ENCODE data around the gene KBTBD8. TPM values are rescaled to one million over a fixed set of nuclear protein-coding genes. Genes with fewer than 3 reads are reported as not detected.

The KBTBD8 gene
- total and polyA plus RNA-seq, 9 of the 15 experiments (the other 6 are each of a cell fraction or from before 2014, with no cell fraction given): 2.7 to 9.1 (median 5.6) TPM

DNA sequence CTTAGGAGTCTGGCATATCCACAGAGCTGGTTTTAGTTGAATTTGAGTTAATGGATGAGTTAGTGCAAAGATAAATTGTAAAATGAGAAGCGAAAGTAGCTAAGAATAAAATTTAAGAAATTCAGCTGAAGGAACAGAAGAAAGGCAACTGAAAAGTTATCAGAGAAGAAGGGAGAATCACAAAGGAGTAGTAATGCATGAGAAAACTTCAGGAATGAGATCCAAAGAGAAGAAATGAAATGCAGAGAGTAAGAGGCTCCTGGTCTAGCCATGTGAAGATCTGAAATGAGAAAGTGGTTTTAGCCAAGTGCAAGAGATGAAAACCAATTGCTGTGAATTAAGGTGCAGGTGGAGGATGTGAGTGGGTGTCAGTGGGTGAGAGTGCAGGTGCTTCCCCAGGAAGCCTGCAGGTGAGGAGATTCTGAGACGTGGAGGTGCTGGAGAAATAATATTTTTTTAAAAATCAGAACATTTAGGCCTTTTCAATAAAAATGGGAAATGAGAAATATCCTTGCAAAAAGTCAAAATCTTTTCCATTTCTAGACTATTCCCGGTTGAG lies 18.5 kb downstream of the KBTBD8 start:
- Histone ChIP-seq H3K27me3 (ENCODE audit: control insufficient read depth in 2 of 2, insufficient read depth in 2 of 2, low read length in 2 of 2) (no peaks in the 10 kb centered on the region), H3K4me3 (no peak overlapping the region), H3K27ac (ENCODE audit: extremely low read depth, low read depth, low read length) (no peak overlapping the region), H3K9ac (ENCODE audit: insufficient read depth in 1 of 2, low read depth in 2 of 2, low read length in 2 of 2) (no peak overlapping the region), H2AFZ (ENCODE audit: low read depth, low read length) (no peak overlapping the region), H3K9me1 (ENCODE audit: control insufficient read depth, insufficient read depth, low read length) (no peaks in the 10 kb centered on the region), H3K4me1 (replicated peaks in 1 of 2; ENCODE audit: control insufficient read depth in 2 of 2, insufficient read depth in 2 of 2, low read length in 2 of 2) (peaks cover 27 to 49% of the 10 kb centered on the region in 2 experiments), H3K9me3 (replicated peaks; ENCODE audit: control insufficient read depth, insufficient read depth, low read depth, low read length) (no peaks in the 10 kb centered on the region), H3K4me2 (ENCODE audit: insufficient read depth, low read length) (no peak overlapping the region), H3K79me2 (ENCODE audit: control insufficient read depth, insufficient read depth, low read length) (no peaks in the 10 kb centered on the region), H3K36me3 (ENCODE audit: control insufficient read depth, insufficient read depth, low read length) (no peaks in the 10 kb centered on the region), H4K20me1 (replicated peaks; ENCODE audit: control insufficient read depth, insufficient read depth, low read length) (no peaks in the 10 kb centered on the region)
- no TSS peak for BruUV-seq (replicated peaks)
- in situ Hi-C loops (cut with MboI) (loop anchor here (25.0 kb wide), 1 partner anchor 1354 kb away; no protein-coding TSS in a partner anchor), intact Hi-C loops (cut with micrococcal nuclease) (loop anchor here (2.0 kb wide), 1 partner anchor 14 kb away; no protein-coding TSS in a partner anchor)
- ChIA-PET CTCF (ENCODE audit: low intra/inter-chr PET ratio) (no interaction called here), POLR2A (interaction anchor here (0.9 to 1.1 kb wide), 2 partner anchors 10 kb away, joined by 3 to 5 read pairs; no protein-coding TSS in a partner anchor)
- DNase-seq (ENCODE audit: extremely low read depth in 1 of 4, low spot score in 3 of 4) (no peak), ATAC-seq (no peak), FAIRE-seq (no peak)
- 42% methylated on average over 3 of the region's 3 CpGs for WGBS (ENCODE audit: insufficient coverage, low coverage, missing lambda C conversion rate)
- TF ChIP-seq ZNF24 (IDR thresholded peaks at IDR 0.05): 0 out of 2 replicates have a peak, but pooled peaks have one; percentile 35
- no peak for TF ChIP-seq HDAC8 (tag; IDR thresholded peaks at IDR 0.05)

DNA sequence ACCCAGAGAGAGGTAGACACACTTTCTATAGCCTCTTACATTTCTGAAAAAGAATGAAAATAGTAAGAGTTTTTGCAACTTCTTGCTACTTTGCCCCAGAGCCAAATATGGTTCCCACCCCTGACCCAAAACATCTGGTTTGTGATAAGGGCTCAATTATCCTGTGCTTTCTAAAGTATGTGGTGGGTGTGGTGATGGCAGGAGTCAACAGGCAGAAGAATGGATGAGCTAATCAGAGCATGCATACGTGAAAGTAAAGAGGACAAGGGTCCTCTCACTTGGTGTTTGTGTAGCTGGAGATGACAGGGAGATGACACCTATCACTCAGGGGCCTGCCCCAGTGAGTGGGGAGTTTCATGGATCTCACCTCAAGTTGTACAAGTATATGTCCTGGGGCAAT lies 19.1 kb downstream of the KBTBD8 start:
- Histone ChIP-seq H3K9ac (ENCODE audit: insufficient read depth in 1 of 2, low read depth in 2 of 2, low read length in 2 of 2) (no peak overlapping the region), H3K4me3 (no peak overlapping the region), H3K4me2 (ENCODE audit: insufficient read depth, low read length) (0 out of 2 replicates have a peak overlapping the region, but pooled peaks have one; percentile 3), H3K79me2 (ENCODE audit: control insufficient read depth, insufficient read depth, low read length) (no peaks in the 10 kb centered on the region), H3K9me3 (replicated peaks; ENCODE audit: control insufficient read depth, insufficient read depth, low read depth, low read length) (no peaks in the 10 kb centered on the region), H3K36me3 (ENCODE audit: control insufficient read depth, insufficient read depth, low read length) (no peaks in the 10 kb centered on the region), H3K27me3 (ENCODE audit: control insufficient read depth in 2 of 2, insufficient read depth in 2 of 2, low read length in 2 of 2) (no peaks in the 10 kb centered on the region), H3K9me1 (ENCODE audit: control insufficient read depth, insufficient read depth, low read length) (no peaks in the 10 kb centered on the region), H2AFZ (ENCODE audit: low read depth, low read length) (no peak overlapping the region), H4K20me1 (replicated peaks; ENCODE audit: control insufficient read depth, insufficient read depth, low read length) (no peaks in the 10 kb centered on the region), H3K4me1 (replicated peaks in 1 of 2; ENCODE audit: control insufficient read depth in 2 of 2, insufficient read depth in 2 of 2, low read length in 2 of 2) (peaks cover 23 to 43% of the 10 kb centered on the region in 2 experiments), H3K27ac (ENCODE audit: extremely low read depth, low read depth, low read length) (no peak overlapping the region)
- peak; percentile 51 to 88 (median 66) for DNase-seq (ENCODE audit: extremely low read depth in 1 of 4, low spot score in 3 of 4)
- in situ Hi-C loops (cut with MboI) (loop anchor here (25.0 kb wide), 1 partner anchor 1355 kb away; no protein-coding TSS in a partner anchor), intact Hi-C loops (cut with micrococcal nuclease) (loop anchor here (2.0 kb wide), 1 partner anchor 14 kb away; no protein-coding TSS in a partner anchor)
- ChIA-PET POLR2A (interaction anchor here (0.5 to 0.9 kb wide), 3 partner anchors 9 to 19 kb away, joined by 3 to 5 read pairs (median 3); partner anchors contain the start of gene KBTBD8), CTCF (ENCODE audit: low intra/inter-chr PET ratio) (no interaction called here)
- ATAC-seq: peak; percentile 89
- BruUV-seq (replicated peaks): no TSS peak
- peak; percentile 98 for FAIRE-seq
- WGBS (ENCODE audit: insufficient coverage, low coverage, missing lambda C conversion rate): 0% methylated on average over 1 of the region's 1 CpG
- TF ChIP-seq ILF3 (IDR thresholded peaks at IDR 0.05; ENCODE audit: borderline replicate concordance): no peak
- TF ChIP-seq, protein P1, sequence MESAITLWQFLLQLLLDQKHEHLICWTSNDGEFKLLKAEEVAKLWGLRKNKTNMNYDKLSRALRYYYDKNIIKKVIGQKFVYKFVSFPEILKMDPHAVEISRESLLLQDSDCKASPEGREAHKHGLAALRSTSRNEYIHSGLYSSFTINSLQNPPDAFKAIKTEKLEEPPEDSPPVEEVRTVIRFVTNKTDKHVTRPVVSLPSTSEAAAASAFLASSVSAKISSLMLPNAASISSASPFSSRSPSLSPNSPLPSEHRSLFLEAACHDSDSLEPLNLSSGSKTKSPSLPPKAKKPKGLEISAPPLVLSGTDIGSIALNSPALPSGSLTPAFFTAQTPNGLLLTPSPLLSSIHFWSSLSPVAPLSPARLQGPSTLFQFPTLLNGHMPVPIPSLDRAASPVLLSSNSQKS (CRISPR knock-in tag; IDR thresholded peaks at IDR 0.05): no peak
- 0 out of 2 replicates have a peak, but pooled peaks have one; percentile 38 for TF ChIP-seq ZBTB7A (IDR thresholded peaks at IDR 0.05; ENCODE audit: borderline replicate concordance, control insufficient read depth, low read depth, low read length)
- peak; percentile 46 for TF ChIP-seq DACH1 (IDR thresholded peaks at IDR 0.05; ENCODE audit: partially characterized antibody)
- TF ChIP-seq, protein P2, sequence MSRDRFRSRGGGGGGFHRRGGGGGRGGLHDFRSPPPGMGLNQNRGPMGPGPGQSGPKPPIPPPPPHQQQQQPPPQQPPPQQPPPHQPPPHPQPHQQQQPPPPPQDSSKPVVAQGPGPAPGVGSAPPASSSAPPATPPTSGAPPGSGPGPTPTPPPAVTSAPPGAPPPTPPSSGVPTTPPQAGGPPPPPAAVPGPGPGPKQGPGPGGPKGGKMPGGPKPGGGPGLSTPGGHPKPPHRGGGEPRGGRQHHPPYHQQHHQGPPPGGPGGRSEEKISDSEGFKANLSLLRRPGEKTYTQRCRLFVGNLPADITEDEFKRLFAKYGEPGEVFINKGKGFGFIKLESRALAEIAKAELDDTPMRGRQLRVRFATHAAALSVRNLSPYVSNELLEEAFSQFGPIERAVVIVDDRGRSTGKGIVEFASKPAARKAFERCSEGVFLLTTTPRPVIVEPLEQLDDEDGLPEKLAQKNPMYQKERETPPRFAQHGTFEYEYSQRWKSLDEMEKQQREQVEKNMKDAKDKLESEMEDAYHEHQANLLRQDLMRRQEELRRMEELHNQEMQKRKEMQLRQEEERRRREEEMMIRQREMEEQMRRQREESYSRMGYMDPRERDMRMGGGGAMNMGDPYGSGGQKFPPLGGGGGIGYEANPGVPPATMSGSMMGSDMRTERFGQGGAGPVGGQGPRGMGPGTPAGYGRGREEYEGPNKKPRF (IDR thresholded peaks at IDR 0.05; ENCODE audit: low read depth, low read length): no peak
- TF ChIP-seq, protein P3, sequence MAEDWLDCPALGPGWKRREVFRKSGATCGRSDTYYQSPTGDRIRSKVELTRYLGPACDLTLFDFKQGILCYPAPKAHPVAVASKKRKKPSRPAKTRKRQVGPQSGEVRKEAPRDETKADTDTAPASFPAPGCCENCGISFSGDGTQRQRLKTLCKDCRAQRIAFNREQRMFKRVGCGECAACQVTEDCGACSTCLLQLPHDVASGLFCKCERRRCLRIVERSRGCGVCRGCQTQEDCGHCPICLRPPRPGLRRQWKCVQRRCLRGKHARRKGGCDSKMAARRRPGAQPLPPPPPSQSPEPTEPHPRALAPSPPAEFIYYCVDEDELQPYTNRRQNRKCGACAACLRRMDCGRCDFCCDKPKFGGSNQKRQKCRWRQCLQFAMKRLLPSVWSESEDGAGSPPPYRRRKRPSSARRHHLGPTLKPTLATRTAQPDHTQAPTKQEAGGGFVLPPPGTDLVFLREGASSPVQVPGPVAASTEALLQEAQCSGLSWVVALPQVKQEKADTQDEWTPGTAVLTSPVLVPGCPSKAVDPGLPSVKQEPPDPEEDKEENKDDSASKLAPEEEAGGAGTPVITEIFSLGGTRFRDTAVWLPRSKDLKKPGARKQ (CRISPR knock-in tag; IDR thresholded peaks at IDR 0.05): no peak
- no peak for TF ChIP-seq SIRT6 (IDR thresholded peaks at IDR 0.05; ENCODE audit: low read depth, low read length)
